GM12801 (cell line): Measurements from ENCODE around the gene CARD9.

ENCODE experiments used
- TF ChIP-seq, protein P1 (sequence below): IDR thresholded peaks from one replicate; pipeline ENCODE4 v1.5.1; 2011; ENCODE audit warnings: control low read depth; ENCODE audit not compliant: insufficient read length; ENCODE audit errors: extremely low read depth

The CARD9 gene

DNA sequence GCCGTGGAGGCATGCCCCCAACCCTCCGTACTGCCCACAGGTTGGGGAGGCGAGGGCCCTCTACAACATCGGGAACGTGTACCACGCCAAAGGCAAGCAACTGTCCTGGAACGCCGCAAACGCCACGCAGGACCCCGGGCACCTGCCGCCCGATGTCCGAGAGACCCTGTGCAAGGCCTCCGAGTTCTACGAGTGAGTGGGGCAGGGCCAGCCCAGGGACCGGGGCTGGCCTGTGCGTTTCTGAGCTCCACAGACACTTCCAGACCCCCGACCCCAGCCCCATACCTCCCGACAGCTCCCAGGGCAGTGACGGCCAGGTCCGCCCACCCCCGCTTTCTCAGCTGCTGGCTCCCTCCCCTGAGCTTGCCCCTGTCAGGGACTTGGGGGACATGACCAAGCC is 36.6 kb downstream of the CARD9 start:
- TF ChIP-seq, protein P1, sequence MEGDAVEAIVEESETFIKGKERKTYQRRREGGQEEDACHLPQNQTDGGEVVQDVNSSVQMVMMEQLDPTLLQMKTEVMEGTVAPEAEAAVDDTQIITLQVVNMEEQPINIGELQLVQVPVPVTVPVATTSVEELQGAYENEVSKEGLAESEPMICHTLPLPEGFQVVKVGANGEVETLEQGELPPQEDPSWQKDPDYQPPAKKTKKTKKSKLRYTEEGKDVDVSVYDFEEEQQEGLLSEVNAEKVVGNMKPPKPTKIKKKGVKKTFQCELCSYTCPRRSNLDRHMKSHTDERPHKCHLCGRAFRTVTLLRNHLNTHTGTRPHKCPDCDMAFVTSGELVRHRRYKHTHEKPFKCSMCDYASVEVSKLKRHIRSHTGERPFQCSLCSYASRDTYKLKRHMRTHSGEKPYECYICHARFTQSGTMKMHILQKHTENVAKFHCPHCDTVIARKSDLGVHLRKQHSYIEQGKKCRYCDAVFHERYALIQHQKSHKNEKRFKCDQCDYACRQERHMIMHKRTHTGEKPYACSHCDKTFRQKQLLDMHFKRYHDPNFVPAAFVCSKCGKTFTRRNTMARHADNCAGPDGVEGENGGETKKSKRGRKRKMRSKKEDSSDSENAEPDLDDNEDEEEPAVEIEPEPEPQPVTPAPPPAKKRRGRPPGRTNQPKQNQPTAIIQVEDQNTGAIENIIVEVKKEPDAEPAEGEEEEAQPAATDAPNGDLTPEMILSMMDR = no peak

DNA sequence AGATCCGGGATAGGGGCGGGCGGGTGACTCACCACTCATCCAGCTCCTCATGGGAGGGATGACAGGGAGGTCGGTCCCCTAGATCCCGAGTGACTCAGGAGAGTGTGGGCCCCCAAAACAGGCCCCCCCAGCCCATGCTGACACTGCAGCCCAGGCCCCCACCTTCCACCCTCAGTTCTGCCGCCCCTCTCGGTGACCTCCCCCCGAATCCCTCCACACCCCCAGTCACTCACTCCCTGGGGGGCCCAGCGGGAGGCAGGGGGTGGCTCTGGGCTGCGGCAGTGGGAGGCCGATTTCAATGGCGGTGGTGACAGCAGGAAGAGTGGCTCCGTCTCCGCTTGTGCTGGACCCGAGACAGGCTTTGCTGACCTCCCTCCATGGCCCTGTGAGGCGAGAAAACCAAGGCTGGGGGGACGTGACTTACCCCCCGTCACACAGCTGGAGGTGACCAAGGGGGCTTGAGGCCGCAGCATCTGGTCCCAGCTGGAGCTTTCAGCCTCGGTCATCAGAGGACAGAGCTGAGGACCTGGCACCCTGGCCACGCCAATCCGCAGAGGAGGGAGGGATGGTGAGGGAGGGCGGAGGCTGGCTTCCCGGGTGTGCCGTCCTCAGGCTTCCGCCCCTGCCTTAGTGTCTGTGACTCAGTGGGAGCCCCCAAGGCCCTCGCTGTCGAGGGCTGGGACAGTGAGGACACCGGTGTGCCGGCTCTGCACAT is 37.2 kb downstream of the CARD9 start:
- TF ChIP-seq, protein P1 = no peak

DNA sequence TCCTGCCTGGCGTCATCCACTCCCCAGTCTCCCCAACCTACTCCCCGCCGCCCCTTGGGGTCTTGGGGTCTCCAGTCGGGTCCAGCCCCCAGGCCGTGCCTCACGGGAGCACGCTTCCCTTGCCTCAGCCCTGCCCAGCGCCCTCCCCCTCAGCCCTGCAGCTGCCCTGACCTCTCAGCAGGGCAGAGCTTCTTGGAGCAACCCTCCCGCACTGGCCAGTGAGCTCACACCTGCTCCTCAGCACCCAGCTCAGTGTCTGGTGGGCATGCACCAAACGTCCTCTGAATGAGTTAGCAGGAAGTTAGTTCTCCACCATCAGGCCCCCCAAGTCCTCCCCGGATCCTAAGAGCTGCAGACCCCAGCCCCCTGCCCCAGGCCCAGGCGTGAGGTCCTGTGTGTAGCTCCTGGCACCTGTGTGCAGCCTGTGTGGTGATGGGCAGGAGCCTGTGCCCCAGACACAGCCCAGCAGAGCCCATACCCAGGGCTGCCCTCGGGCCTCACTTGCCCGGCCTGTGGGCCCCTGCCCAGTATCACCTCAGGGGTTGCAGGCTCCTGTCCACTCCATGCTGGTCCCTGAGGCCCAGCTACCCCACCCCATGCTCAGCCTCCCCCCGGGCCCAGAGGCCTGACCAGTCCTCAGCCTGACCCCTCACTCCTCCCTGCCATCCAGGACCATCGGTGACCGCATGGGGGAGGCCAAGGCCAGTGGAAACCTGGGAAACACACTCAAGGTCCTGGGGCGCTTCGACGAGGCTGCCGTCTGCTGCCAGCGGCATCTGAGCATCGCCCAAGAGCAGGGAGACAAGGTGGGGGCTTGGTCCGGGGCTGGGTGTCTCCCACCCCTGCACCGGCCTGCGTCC is 37.9 kb downstream of the CARD9 start:
- TF ChIP-seq, protein P1 = no peak

DNA sequence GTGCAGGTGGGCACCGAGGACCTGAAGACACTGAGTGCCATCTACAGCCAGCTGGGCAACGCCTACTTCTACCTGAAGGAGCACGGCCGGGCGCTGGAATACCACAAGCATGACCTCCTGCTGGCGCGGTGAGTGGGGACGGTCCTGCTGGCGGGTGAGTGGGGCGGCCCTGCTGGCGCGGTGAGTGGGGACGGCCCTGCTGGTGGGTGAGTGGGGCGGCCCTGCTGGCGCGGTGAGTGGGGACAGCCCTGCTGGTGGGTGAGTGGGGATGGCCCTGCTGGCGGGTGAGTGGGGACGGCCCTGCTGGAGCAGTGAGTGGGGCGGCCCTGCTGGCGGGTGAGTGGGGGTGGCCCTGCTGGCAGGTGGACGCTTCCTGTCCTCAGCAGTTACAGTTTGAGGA is 38.9 kb downstream of the CARD9 start:
- TF ChIP-seq, protein P1 = no peak

DNA sequence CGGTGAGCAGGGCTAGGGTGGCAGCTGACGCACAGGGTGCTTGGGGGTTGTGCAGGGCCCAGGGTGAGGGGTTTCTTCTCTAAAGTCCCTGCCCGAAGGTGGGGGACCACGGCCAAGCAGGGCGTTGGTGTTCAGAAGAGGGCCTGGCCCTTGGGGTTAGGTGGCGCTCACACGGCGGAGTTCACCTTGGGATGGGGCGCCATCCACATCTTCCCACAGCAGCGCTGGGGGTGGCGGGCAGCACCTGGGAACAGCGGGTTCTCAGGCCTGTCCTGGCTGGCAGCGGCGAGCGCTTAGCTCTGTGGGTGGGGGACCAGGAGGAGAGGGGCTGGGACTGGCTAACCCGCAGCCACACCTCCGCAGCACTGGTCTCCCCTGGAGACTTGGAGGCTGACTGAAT is 40.0 kb downstream of the CARD9 start:
- TF ChIP-seq, protein P1 = no peak

DNA sequence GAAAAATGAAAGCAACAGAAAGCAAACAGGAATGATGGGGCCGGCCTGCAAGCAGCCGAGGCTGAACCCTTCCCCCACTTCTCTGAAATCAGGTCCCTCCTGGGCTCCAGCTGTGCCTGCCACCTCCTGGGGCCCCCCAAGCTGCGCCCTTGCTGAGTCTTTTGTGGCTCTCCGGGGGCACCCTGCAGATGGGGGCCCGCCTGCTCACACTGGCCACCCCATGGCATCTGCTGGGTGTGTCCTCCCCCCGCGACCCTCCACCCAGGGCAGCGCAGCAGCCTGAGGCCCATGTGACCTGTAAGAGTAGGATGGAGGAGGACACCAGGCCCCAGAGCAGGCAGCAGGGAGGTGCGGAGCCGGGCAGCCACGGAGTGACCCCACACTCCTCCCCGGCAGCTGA is 40.4 kb downstream of the CARD9 start:
- TF ChIP-seq, protein P1 = no peak

DNA sequence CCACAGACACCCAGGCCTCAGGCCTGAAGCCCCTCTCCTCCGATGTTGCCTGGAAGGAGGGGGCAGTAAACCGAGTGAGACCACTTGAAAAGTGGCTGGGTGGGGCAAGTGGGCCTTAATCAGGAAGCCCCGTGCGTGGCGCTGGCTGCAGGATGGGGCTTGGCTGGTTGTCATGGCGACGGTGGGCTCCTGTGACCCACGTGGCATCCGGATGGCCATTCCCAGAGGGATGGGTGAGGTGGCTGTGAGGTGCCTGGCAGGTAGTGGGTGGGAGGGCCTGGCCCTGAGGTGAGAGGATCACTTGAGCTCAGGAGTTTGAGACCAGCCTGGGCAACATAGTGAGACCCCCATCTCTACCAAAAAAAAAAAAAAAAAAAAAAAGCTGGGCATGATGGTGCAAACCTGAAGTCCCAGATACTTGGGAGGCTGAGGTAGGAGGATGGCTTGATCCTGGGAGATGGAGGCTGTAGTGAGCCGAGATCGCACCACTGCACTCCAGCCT is 40.9 kb downstream of the CARD9 start:
- TF ChIP-seq, protein P1 = no peak
